GM12892 (cell line): ENCODE data around the gene APOA5.

Source experiments
- POLR2A ChIP-seq: IDR thresholded peaks from 2 replicates; pipeline ENCODE4 v1.6.1; 2011; ENCODE audit warnings: low read depth, low read length, control low read depth
- POLR2AphosphoS5 ChIP-seq: IDR thresholded peaks from 2 replicates; pipeline ENCODE4 v1.6.1; 2011; ENCODE audit warnings: low read depth, low read length, control low read depth
- TAF1 ChIP-seq: IDR thresholded peaks from 2 replicates; pipeline ENCODE4 v1.6.1; 2011; ENCODE audit warnings: low read depth, mild to moderate bottlenecking, control low read depth, low read length, borderline replicate concordance

DNA sequence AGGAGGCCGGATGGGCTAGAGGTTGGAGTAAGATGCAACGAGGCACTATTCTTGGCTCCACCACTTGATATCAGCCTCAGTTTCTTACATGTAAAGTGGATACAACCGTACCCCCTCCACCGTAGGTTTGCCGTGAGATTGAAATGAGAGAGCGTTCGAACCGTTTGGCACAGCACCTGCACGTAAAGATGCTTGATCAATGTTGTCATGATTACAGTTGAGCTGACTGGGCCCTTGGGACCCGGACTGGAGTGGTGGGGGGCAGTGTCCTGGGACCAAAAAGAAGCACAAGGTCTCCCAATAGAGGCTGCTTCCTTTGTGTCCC, 41.8 kb upstream of the APOA5 start:
- TF ChIP-seq POLR2A (no peak), POLR2AphosphoS5 (no peak), TAF1 (no peak)
